ENCODE results near the gene SSH2.

The SSH2 gene

DNA sequence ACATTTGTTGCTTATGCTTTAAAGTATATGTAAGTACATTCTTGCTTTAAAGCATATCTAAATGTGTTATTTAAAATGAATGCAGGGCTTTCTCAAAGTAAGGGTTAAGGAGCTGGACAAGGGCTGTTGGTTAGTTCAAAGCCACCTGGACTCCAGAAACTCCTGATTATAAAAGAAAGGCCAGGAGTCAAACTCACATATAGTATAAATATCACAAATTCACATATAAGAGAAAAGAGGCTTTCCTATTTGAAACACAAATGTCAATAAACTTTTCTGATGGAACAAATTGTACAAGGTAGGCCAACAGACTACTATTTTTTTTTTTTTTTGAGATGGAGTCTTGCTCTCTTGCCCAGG lies 222.8 kb downstream of the SSH2 start:
- H3K4me3 ChIP-seq: no peak overlapping the region
- TF ChIP-seq POLR2AphosphoS5 (IDR thresholded peaks at IDR 0.05; ENCODE audit: borderline replicate concordance, low read depth, low read length) (no peak), FOXP2 (optimal IDR thresholded peaks at IDR 0.05; ENCODE audit: control extremely low read depth, extremely low read length, insufficient read depth) (no peak)
- peaks cover 3% of the 10 kb centered on the region; the same call in 1 of the 2 replicates for H3K36me3 ChIP-seq (ENCODE audit: insufficient read depth, low read length)
- no peaks in the 10 kb centered on the region for H3K9me3 ChIP-seq (ENCODE audit: low read depth, low read length)
- H3K9ac ChIP-seq (ENCODE audit: insufficient read length): no peak overlapping the region
- no peak for DNase-seq (ENCODE audit: low read depth, low spot score)
- no peak overlapping the region for H3K27ac ChIP-seq

DNA sequence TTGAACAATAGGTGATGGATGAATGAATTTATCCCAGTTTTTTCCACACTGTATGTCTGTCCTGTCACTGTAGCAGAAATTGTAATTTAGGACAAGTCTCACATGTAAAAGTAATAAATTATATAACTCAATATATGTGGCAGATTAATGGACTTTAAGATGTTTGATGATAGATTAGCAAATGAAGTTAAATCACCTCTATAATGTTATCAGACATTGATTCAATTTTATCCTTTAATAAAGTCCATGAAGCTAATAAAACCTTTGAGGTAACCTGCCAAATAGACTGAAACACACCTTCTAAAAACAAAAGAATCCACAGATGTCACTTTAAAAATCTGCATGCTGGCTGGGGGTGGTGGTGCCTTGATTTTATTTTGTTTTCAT lies 224.0 kb downstream of the SSH2 start:
- Histone ChIP-seq H3K4me3 (no peak overlapping the region), H3K36me3 (ENCODE audit: insufficient read depth, low read length) (peaks cover 3% of the 10 kb centered on the region; the same call in 1 of the 2 replicates), H3K27ac (0 out of 2 replicates have a peak overlapping the region, but pooled peaks have one; percentile 40), H3K9me3 (ENCODE audit: low read depth, low read length) (no peaks in the 10 kb centered on the region), H3K9ac (ENCODE audit: insufficient read length) (peak overlapping the region; percentile 29)
- TF ChIP-seq FOXP2 (optimal IDR thresholded peaks at IDR 0.05; ENCODE audit: control extremely low read depth, extremely low read length, insufficient read depth): no peak
- TF ChIP-seq EZH2 (IDR thresholded peaks at IDR 0.05): no peak
- no peak for TF ChIP-seq POLR2AphosphoS5 (IDR thresholded peaks at IDR 0.05; ENCODE audit: borderline replicate concordance, low read depth, low read length)
- DNase-seq (ENCODE audit: low read depth, low spot score): no peak

DNA sequence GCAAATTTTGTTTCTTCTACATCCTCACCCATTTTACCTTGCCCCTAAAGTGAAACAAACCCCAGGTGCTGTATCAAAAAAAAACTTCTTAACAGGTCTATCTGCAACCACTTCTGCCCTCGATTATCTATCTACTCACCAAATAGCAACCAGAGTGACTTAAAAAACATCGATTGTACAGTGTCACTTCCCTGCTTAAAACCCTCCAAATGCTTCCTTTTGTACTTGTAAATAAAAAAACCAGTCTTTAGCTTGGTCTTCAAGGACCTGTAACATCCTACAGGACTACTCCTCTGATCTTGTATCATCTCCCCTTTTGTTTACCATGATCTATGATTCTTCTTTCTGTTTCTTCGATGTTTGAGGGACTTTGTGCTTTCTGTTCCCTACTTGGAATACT lies 224.6 kb downstream of the SSH2 start:
- Histone ChIP-seq H3K9ac (ENCODE audit: insufficient read length) (no peak overlapping the region), H3K9me3 (ENCODE audit: low read depth, low read length) (no peaks in the 10 kb centered on the region), H3K27ac (no peak overlapping the region), H3K4me3 (no peak overlapping the region), H3K36me3 (ENCODE audit: insufficient read depth, low read length) (peaks cover 3% of the 10 kb centered on the region; the same call in 1 of the 2 replicates)
- TF ChIP-seq FOXP2 (optimal IDR thresholded peaks at IDR 0.05; ENCODE audit: control extremely low read depth, extremely low read length, insufficient read depth) (no peak), POLR2AphosphoS5 (IDR thresholded peaks at IDR 0.05; ENCODE audit: borderline replicate concordance, low read depth, low read length) (no peak), EZH2 (IDR thresholded peaks at IDR 0.05) (no peak)
- DNase-seq (ENCODE audit: low read depth, low spot score): no peak

DNA sequence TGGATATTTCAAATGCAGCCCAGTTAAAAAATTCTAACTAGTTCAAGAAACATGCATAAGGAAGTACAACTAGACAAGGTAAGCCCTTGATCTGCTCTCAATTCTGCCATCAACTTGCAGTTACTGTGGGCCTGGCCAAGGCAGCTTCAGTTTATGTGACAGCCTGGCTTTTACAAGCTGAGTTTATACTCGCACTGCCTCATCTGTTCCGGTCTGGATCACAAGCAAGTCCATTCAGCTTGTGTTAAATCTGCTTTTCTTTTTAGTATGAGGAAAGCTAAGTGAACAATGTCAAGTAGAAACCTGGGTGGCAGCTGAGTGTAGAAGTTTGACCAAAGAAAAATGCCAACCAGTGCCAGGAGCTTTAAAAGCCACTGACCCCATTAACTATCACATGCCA lies 230.7 kb downstream of the SSH2 start:
- Histone ChIP-seq H3K36me3 (ENCODE audit: insufficient read depth, low read length) (peaks cover 10% of the 10 kb centered on the region; the same call in 1 of the 2 replicates), H3K9me3 (ENCODE audit: low read depth, low read length) (no peaks in the 10 kb centered on the region), H3K4me3 (no peak overlapping the region), H3K27ac (no peak overlapping the region), H3K9ac (ENCODE audit: insufficient read length) (no peak overlapping the region)
- DNase-seq (ENCODE audit: low read depth, low spot score): no peak
- TF ChIP-seq FOXP2 (optimal IDR thresholded peaks at IDR 0.05; ENCODE audit: control extremely low read depth, extremely low read length, insufficient read depth): no peak
- TF ChIP-seq POLR2AphosphoS5 (IDR thresholded peaks at IDR 0.05; ENCODE audit: borderline replicate concordance, low read depth, low read length): no peak
- no peak for TF ChIP-seq EZH2 (IDR thresholded peaks at IDR 0.05)

DNA sequence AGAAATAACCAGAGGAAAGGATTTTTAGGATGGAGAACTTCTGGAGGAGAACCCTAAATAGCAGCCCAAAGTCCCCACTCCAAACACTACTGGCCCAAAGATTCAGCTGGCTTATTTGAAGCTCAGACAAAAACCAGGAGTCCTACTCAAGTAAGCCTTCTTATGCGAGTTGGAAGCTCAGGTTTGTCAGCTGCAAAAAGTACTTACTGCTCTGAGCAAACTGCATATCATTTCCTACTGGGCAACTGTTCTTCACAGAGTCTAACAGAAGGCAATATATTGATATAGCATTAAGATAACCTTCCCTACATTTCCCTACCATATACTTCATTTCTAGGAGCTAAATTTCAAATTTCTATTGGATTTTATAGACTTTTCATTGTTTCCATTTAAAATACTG lies 231.2 kb downstream of the SSH2 start:
- no peak overlapping the region for H3K27ac ChIP-seq
- no peak overlapping the region for H3K9ac ChIP-seq (ENCODE audit: insufficient read length)
- TF ChIP-seq POLR2AphosphoS5 (IDR thresholded peaks at IDR 0.05; ENCODE audit: borderline replicate concordance, low read depth, low read length): no peak
- TF ChIP-seq EZH2 (IDR thresholded peaks at IDR 0.05): no peak
- no peak for TF ChIP-seq FOXP2 (optimal IDR thresholded peaks at IDR 0.05; ENCODE audit: control extremely low read depth, extremely low read length, insufficient read depth)

DNA sequence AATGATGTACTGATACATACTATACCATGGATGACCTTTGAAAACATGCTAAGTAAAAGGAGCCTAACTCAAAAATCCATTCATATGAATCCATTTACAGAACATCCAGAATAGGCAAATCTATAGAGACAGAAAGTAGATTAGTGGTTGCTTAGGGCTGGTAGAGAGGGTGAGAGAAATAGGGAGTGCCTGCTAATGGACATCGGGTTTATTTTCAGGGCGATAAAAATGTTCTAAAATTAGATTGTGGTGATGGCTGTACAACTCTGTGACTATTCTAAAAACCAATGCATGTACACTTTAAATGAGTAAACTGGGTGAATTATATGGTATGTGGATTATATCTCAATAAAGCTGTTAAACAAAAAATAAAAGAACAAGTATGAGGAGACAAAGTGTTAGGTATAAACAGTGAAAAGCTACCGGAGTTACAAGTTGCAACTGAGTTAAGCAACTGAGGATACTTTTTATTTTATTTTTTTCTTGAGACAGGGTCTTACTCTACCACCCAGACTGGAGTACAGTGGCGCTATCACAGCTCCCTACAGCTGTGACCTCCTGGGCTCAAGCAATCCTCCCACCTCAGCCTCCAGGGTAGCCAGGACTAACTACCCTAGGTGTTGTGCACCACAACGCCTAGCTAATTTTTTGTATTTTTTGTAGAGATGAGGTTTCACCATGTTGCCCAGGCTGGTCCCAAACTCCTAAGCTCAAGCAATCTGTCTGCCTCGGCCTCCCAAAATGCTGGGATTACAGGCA lies 231.8 kb downstream of the SSH2 start:
- H3K4me3 ChIP-seq: no peak overlapping the region
- H3K36me3 ChIP-seq (ENCODE audit: insufficient read depth, low read length): peaks cover 10% of the 10 kb centered on the region; the same call in 1 of the 2 replicates
- no peak overlapping the region for H3K27ac ChIP-seq
- TF ChIP-seq FOXP2 (optimal IDR thresholded peaks at IDR 0.05; ENCODE audit: control extremely low read depth, extremely low read length, insufficient read depth) (no peak), EZH2 (IDR thresholded peaks at IDR 0.05) (no peak), POLR2AphosphoS5 (IDR thresholded peaks at IDR 0.05; ENCODE audit: borderline replicate concordance, low read depth, low read length) (no peak)
- no peak overlapping the region for H3K9ac ChIP-seq (ENCODE audit: insufficient read length)
- H3K9me3 ChIP-seq (ENCODE audit: low read depth, low read length): no peaks in the 10 kb centered on the region
- no peak for DNase-seq (ENCODE audit: low read depth, low spot score)

More for the DNA sequence above, 231.2 kb downstream of the SSH2 start:
- no peak for DNase-seq (ENCODE audit: low read depth, low spot score)
- Histone ChIP-seq H3K4me3 (no peak overlapping the region), H3K36me3 (ENCODE audit: insufficient read depth, low read length) (peaks cover 10% of the 10 kb centered on the region; the same call in 1 of the 2 replicates), H3K9me3 (ENCODE audit: low read depth, low read length) (no peaks in the 10 kb centered on the region)

DNA sequence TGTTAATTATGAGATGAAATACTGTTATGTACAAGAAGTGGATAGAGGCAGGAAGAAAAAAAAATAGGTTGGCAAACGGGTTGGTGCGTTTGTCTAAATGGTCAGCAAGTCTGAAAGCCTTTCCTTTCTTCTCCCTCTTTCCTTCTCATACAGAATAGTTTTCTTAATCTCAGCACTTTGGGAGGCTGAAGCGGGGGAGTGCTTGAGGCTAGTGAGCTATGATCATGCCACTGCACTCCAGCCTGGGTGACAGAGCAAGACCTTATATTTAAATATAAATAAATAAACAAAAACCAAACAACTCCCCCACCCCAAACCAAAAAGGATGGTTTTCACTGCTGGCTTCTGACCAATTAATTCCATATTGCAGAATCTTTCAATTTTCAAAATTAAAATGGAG lies 232.7 kb downstream of the SSH2 start:
- no peak overlapping the region for H3K9ac ChIP-seq (ENCODE audit: insufficient read length)
- TF ChIP-seq FOXP2 (optimal IDR thresholded peaks at IDR 0.05; ENCODE audit: control extremely low read depth, extremely low read length, insufficient read depth) (no peak), EZH2 (IDR thresholded peaks at IDR 0.05) (no peak)
- H3K4me3 ChIP-seq: no peak overlapping the region
- H3K27ac ChIP-seq: no peak overlapping the region
- DNase-seq (ENCODE audit: low read depth, low spot score): no peak
- H3K9me3 ChIP-seq (ENCODE audit: low read depth, low read length): no peaks in the 10 kb centered on the region
- H3K36me3 ChIP-seq (ENCODE audit: insufficient read depth, low read length): peaks cover 7% of the 10 kb centered on the region; the same call in 1 of the 2 replicates

DNA sequence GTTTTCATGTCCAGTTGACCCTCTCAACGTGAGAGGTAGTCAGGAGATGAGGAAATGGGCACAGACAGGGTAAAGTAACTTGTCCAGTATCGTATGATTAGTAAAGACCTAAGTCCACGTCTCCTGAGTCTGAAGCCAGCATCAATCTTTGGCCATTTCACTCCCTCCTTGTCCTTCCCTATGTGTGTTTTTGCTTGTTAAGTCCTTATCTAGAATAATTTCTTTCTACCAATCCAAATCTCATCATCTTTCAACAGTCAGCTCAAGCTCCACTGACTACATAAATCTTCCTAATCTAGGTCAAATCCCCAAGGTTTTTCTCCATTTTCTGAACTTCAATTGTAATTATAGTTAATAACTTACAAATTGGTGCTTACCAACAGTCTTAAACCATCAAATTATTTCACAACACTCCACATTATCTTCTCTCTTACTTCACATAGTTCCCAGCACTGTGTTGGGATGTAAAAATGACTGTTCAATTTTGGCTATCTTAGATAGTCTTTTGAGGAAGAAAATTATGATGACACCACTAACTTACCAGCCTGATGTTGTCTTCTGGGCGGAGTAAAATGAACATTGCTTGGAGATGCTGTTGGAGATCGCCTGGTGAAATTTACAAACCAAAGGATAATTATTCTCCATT lies 235.0 kb downstream of the SSH2 start:
- no peak for TF ChIP-seq POLR2AphosphoS5 (IDR thresholded peaks at IDR 0.05; ENCODE audit: borderline replicate concordance, low read depth, low read length)
- no peak for TF ChIP-seq EZH2 (IDR thresholded peaks at IDR 0.05)
- no peak for TF ChIP-seq FOXP2 (optimal IDR thresholded peaks at IDR 0.05; ENCODE audit: control extremely low read depth, extremely low read length, insufficient read depth)
- no peak overlapping the region for H3K4me3 ChIP-seq
- H3K27ac ChIP-seq: no peak overlapping the region; the same call in none of the 2 replicates
- DNase-seq (ENCODE audit: low read depth, low spot score): no peak
- H3K9me3 ChIP-seq (ENCODE audit: low read depth, low read length): no peaks in the 10 kb centered on the region
- H3K9ac ChIP-seq (ENCODE audit: insufficient read length): no peak overlapping the region
- 0 out of 2 replicates have a peak, but pooled peaks cover 7% of the 10 kb centered on the region for H3K36me3 ChIP-seq (ENCODE audit: insufficient read depth, low read length)
